ENCODE data around the gene RPL37.
A peak's percentile ranks its signal among the peaks of the same experiment; 100 is the strongest.
"Not testable (repeated sequence)": the region's sequence is repeated elsewhere in the genome, so short reads cannot be mapped to it uniquely, and the experiment has no call there.

RPL37 gene

DNA sequence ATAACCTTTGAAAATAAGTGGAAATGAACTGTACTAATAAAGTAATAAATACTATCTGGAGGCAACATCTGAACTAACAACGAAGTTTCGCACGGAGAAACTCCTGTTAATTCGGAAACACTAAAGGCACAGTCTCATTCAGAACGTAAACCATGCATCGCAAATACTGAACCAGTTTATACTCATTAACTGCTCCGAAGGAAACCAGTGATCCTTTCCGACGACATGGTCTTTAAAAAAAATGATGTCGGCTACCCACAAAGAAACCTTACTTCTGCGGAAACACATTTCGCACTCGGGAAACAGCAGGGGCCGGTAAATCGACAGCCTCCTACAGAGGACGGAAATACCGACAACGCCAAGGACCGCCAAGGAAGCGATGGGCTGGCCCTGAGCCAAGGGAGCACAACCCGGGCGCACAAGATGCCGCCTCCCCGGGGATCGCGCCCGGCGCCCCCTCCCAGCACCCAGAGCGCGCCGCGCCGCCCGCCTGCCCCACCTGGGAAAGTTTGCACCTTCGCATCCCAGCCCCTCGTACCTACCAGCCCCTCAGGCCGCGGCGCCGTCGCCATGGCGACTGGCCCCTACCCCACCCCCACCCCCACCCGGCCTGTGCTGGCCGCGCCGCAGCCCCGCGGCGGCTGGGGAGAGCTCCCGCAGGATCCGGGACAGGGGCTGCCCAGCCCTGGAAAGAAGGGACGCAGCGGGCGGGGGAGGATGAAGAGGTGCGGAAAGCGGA lies 37.6 kb downstream of the RPL37 start:
- DNase-seq (ENCODE audit: low read depth): peak; percentile 17

- DNase-seq (ENCODE audit: low read depth): peak; percentile 24
Observed at GRCh38 chr5:40796487-40796889, 38.5 kb downstream of the RPL37 start.

DNA sequence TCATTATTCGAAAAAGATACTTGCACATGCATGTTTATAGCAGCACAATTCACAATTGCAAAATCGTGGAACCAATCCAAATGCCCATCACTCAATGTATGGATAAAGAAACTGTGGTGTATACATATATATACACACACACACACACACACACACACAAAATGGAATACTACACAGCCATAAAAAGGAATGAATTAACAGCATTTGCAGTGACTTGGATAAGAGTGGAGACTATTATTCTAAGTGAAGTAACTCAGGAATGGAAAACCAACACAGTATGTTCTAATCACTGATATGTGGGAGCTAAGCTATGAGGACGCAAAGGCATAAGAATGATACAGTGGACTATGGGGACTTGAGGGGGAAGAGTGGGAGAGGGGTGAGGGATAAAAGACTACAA lies 40.1 kb downstream of the RPL37 start:
- DNase-seq (ENCODE audit: low read depth): not testable (repeated sequence)

- not testable (repeated sequence) for DNase-seq (ENCODE audit: low read depth)
Observed at GRCh38 chr5:40794340-40794739, 40.7 kb downstream of the RPL37 start.

DNA sequence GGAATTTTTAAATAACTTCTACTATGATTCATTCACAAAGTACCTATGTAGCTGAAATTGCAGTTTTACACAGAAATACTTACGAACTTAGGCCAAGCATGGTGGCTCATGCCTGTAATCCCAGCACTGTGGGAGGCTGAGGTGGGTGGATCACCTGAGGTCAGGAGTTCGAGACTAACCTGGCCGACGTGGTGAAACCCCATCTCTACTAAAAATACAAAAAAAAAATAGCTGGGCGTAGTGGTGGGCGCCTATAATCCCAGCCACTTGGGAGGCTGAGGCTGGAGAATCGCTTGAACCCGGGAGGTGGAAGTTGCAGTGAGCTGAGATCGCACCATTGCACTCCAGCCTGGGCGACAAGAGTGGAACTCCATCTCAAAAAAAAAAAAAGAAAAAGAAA lies 42.3 kb downstream of the RPL37 start:
- DNase-seq (ENCODE audit: low read depth): not testable (repeated sequence)

- no peak for DNase-seq (ENCODE audit: low read depth)
Observed at GRCh38 chr5:40791715-40792139, 43.3 kb downstream of the RPL37 start.

DNA sequence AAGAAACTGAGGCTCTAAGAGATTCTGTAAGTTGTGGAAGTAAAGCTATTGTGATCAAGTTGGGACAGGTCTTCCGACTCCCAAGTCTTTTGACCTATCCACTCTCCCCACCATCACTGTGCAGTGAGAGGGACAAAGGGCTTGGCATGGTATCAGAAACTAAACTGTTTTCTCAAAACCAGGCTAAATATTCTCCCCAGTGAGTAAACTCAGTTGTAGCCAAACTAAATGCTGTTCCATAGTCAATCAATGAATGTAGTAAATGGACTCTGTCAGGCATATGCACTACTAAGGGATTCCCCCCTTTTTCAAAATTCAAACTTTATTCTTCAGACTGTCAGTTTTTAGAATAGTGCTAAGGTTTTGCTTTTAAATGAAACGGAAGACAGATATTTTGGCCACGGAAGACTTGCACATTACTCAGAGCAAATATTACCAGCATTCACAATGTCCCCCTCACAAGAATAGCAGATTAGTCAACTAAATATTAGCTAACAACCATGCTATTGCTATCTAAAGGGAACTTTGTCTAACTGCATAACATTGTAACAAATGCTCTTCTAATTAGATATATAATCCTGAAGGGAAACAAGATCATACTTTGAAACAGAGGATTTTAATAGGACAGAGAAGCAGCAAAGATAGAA lies 44.0 kb downstream of the RPL37 start:
- DNase-seq (ENCODE audit: low read depth): no peak

- DNase-seq (ENCODE audit: low read depth): not testable (repeated sequence)
Observed at GRCh38 chr5:40788941-40789340, 46.1 kb downstream of the RPL37 start.

DNA sequence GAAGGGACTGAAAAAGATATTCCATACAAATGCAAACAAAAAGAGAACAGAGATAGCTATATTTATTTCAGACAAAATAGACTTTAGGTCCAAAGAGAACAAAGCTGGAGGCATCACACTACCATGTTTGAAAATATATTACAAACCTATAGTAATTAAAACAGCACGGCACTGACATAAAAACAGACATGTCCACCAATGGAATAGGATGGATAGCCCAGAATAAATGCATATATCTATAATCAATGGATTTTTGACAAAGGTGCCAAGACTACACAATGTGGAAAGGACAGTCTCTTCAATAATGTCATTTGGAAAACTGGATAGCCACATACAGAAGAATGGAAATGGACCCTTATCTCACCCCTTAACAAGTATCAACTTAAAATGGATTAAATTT lies 47.0 kb downstream of the RPL37 start:
- no peak for DNase-seq (ENCODE audit: low read depth)

DNA sequence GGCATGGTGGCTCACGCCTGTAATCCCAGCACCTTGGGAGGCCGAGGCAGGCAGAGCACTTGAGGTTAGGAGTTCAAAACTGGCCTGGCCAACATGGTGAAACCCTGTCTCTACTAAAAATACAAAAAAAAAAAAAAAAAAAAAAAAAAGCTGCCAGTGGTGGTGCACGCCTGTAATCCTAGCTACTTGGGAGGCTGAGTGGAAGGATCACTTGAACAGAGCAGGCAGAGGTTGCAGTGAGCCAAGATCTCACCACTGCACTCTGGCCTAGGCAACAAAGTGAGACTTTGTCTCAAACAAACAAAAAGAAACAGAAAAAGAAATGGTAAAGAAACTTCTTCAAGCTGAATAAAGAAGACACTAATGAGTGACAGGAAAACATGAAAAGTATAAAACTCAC lies 48.4 kb downstream of the RPL37 start:
- not testable (repeated sequence) for DNase-seq (ENCODE audit: low read depth)

GRCh38 chr5:40784916-40785315 lies 50.1 kb downstream of the RPL37 start:
- no peak for DNase-seq (ENCODE audit: low read depth)

DNA sequence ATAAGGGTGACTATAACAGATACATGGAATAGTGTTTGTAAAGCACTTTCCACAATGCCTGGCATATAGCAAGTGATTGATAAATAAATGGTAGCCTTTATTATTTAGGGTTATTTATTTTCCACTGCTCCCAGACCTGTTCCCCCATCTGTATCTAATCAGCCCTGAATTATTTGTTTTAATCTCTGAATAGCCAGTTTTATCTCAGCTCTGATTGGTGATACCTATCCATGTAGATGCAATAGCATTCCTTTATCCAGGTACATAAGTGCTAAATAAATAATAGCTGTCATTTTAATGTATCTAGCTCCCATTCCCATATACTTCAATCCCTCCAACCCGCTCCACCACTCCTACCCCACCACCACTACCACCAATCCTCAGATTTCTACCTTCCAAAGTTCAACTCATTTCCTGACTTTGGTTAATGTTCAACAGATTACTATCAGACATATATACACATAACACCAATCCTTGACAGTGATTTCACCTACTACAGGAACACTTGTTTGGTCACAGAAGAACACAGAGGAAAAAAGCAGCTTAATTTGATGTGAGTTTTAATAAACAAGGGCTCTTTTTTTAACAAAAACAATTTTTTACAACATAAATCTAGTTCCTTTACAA lies 50.9 kb downstream of the RPL37 start:
- DNase-seq (ENCODE audit: low read depth): no peak

GRCh38 chr5:40781843-40782409 lies 53.1 kb downstream of the RPL37 start:
- DNase-seq (ENCODE audit: low read depth): peak; percentile 44

GRCh38 chr5:40780858-40781257 lies 54.2 kb downstream of the RPL37 start:
- DNase-seq (ENCODE audit: low read depth): no peak

DNA sequence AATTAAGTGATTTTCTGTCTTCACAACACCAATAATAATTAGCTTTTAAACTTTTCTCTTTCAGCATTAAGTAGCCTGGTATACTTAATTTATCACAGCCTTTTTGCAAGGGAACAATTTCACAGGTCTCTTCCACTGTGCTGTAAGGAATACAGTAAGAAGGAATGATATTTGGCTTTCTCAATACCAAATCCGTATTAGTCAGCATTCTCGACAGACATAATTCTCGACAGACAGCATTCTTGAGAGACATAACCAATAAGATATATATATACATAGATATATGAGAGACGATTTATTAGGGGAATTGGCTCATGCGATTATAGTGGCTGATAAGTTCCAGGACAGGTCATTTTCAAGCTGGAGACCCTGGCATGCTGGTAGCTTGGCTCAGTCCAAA lies 54.8 kb downstream of the RPL37 start:
- no peak for DNase-seq (ENCODE audit: low read depth)

DNA sequence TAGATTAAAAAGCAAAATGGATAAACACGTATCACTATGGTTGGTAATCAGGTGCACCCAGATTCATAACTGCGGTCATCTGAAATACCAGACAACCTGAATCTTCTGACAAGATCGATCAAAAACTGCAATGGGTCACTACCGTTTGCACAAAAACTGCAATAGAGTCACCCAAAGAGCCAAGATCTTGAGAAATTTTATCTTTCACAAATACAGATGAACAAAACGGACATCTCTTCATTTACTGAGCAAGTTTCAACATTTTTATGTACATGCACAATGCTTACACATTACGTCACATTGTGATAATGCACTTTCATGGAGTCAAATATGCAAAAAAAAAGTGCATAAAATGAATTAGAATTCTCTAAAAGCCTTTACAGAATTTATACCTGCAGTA lies 55.5 kb downstream of the RPL37 start:
- no peak for DNase-seq (ENCODE audit: low read depth)

DNA sequence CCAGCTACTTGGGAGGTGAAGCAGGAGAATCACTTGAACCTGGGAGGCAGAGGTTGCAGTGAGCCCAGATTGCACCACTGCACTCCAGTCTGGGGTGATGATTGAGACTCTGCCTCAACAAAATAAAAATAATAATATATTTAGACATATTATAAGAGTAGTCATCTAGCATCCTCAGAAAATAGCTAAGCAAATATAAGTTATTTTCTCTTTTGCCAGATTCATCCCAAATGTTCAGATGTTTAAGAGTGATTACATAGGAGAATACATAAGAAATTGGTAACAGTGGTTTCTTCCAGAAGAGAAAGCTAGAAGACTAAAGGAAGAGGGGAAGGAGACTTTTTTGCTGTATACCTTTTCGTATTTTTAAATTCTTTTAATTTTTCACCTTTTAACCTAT lies 56.9 kb downstream of the RPL37 start:
- DNase-seq (ENCODE audit: low read depth): no peak

DNA sequence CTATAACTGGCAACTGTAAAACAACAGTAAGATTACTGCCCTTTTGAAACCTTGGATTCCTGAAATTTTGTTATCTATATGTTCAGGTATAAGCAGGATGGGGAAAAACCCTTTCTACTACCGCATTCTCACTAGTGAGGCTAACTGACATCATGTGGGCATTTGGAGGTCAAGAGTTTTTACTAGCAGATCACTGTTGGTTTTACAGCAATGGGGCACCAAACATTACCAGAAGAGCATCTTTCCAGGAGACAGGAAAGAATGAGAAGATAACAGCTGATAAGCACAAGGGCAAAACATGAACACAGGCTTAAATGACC lies 58.4 kb downstream of the RPL37 start:
- no peak for DNase-seq (ENCODE audit: low read depth)

- DNase-seq (ENCODE audit: low read depth): no peak
Observed at GRCh38 chr5:40775846-40776657, 59.0 kb downstream of the RPL37 start.
